HCT116 (cell line): Measurements from ENCODE around the gene SLC25A20. TPM values are rescaled to one million over a fixed set of nuclear protein-coding genes. Genes with fewer than 3 reads are reported as not detected.

ENCODE experiments used
- ATAC-seq: fragments of 200-7000 bp; cut with Tn5 transposase; 2 replicates; pipeline ENCODE4 v1.9.1; 2020; ENCODE audit warnings: mild to moderate bottlenecking, moderate library complexity
- BruUV-seq: library from RNA; stranded (reverse); fragments of 400-500 nt; replicated peaks from 2 replicates; lab custom pipeline; 2021; lab: Mats Ljungman, UMichigan
- CTCF ChIA-PET: fragments of 300-600 bp; sonication (Branson Sonifier 250); formaldehyde crosslinking; loops from one replicate; lab custom pipeline; 2021; ENCODE audit warnings: antibody characterized with exemption; lab: Charles Lee
- POLR2A ChIA-PET: fragments of 300-600, 350-600 bp; sonication (Branson Sonifier 250); formaldehyde crosslinking; loops from one replicate; lab custom pipeline; 2021; ENCODE audit warnings: antibody characterized with exemption; lab: Charles Lee
- RAD21 ChIA-PET, 2 experiments: fragments of 300-600 bp; sonication (Branson Sonifier 250); formaldehyde crosslinking; loops; one replicate each; lab custom pipeline; 2023; ENCODE audit warnings: low total read pairs in 2 of 2; ENCODE audit not compliant: uncharacterized antibody in 2 of 2, unreplicated experiment in 2 of 2, low non-redundant PET in 1 of 2; lab: Charles Lee
- DNase-seq: peaks from one replicate; pipeline ENCODE4 v3.0.0-alpha.2; 2010; ENCODE audit warnings: low read depth, low spot score
- H2AFZ ChIP-seq: fragments of 200-600 bp; shearing (Covaris generic), sonication (generic); 2 replicates; pipeline ENCODE4 v1.6.1; 2017; ENCODE audit warnings: low read depth, mixed run types, mixed read lengths, antibody characterized with exemption, low read length; ENCODE audit not compliant: poor library complexity, severe bottlenecking
- H3K27ac ChIP-seq: 2 replicates; pipeline ENCODE4 v1.5.1; 2012; ENCODE audit warnings: low read depth, low read length
- H3K27me3 ChIP-seq: fragments of 200-600 bp; sonication (generic); 2 replicates; pipeline ENCODE4 v1.6.1; 2016; ENCODE audit warnings: mixed run types, low read length, mixed read lengths; ENCODE audit not compliant: insufficient read depth
- H3K36me3 ChIP-seq, 2 experiments: fragments of 200-500 bp in 1 of 2; fragments of 200-600 bp in 1 of 2; sonication (Bioruptor generic) in 1 of 2; sonication (generic) in 1 of 2; 2 replicates each; pipeline versions ENCODE4 v1.5.1 to v1.6.1; 2014 to 2016; ENCODE audit warnings: low read length in 2 of 2, inconsistent platforms in 1 of 2, mixed read lengths in 1 of 2, mixed run types in 1 of 2; ENCODE audit not compliant: insufficient read depth in 2 of 2, control insufficient read depth in 1 of 2
- H3K4me1 ChIP-seq, 2 experiments: fragments of 200-600 bp in 1 of 2; sonication (generic) in 1 of 2; 2 replicates each; pipeline versions ENCODE4 v1.5.1 to v1.6.1; 2012 to 2017; ENCODE audit warnings: low read length in 2 of 2, inconsistent platforms in 1 of 2, mild to moderate bottlenecking in 1 of 2, mixed read lengths in 1 of 2, mixed run types in 1 of 2, moderate library complexity in 1 of 2; ENCODE audit not compliant: insufficient read depth in 2 of 2, control insufficient read depth in 1 of 2
- H3K4me2 ChIP-seq: fragments of 200-600 bp; sonication (generic); 2 replicates; pipeline ENCODE4 v1.6.1; 2017; ENCODE audit warnings: mixed run types, low read length, mixed read lengths
- H3K4me3 ChIP-seq, 2 experiments: fragments of 200-600 bp in 1 of 2; sonication (generic) in 1 of 2; replicated peaks in 1 of 2; 2 replicates each; pipeline ENCODE4 v1.5.1; 2011 to 2016; ENCODE audit warnings: low read length in 2 of 2, control low read depth in 1 of 2, low read depth in 1 of 2, mild to moderate bottlenecking in 1 of 2, mixed read lengths in 1 of 2, mixed run types in 1 of 2
- H3K79me2 ChIP-seq: fragments of 200-600 bp; sonication (generic); 2 replicates; pipeline ENCODE4 v1.6.1; 2017; ENCODE audit warnings: mild to moderate bottlenecking, mixed run types, low read length, moderate library complexity, mixed read lengths; ENCODE audit not compliant: insufficient read depth
- H3K9ac ChIP-seq: fragments of 200-600 bp; sonication (generic); 2 replicates; pipeline ENCODE4 v1.6.1; 2016; ENCODE audit warnings: low read length, mixed read lengths
- H3K9me2 ChIP-seq: fragments of 200-600 bp; sonication (generic), shearing (Covaris generic); 2 replicates; pipeline ENCODE4 v1.6.1; 2017; ENCODE audit warnings: mixed run types, mild to moderate bottlenecking, moderate library complexity; ENCODE audit not compliant: insufficient read depth
- H3K9me3 ChIP-seq, 2 experiments: fragments of 200-500 bp in 1 of 2; fragments of 200-600 bp in 1 of 2; sonication (Bioruptor generic) in 1 of 2; sonication (generic) in 1 of 2; 2 replicates each; pipeline ENCODE4 v1.6.1; 2014 to 2017; ENCODE audit warnings: low read length in 2 of 2, mixed read lengths in 2 of 2, inconsistent platforms in 1 of 2, low read depth in 1 of 2, mild to moderate bottlenecking in 1 of 2, mixed run types in 1 of 2, moderate library complexity in 1 of 2; ENCODE audit not compliant: control insufficient read depth in 1 of 2, insufficient read depth in 1 of 2
- H4K20me1 ChIP-seq: fragments of 200-600 bp; sonication (generic), shearing (Covaris generic); 2 replicates; pipeline ENCODE4 v1.6.1; 2017; ENCODE audit warnings: mixed run types, mild to moderate bottlenecking, moderate library complexity; ENCODE audit not compliant: insufficient read depth
- ATF3 ChIP-seq: IDR thresholded peaks from 2 replicates; pipeline ENCODE4 v1.6.1; 2012
- CEBPB ChIP-seq: IDR thresholded peaks from 2 replicates; pipeline ENCODE4 v1.6.1; 2012; ENCODE audit warnings: low read depth
- CTCF ChIP-seq, 3 experiments: fragments of 200-600 bp in 1 of 3; sonication (generic) in 1 of 3; IDR thresholded peaks in 2 of 3; conservative IDR thresholded peaks in 1 of 3; 2 replicates each; pipeline ENCODE4 v1.5.1; 2012 to 2017; ENCODE audit warnings: low read depth in 2 of 3, low read length in 2 of 3, antibody characterized with exemption in 1 of 3, borderline replicate concordance in 1 of 3, control low read depth in 1 of 3, mild to moderate bottlenecking in 1 of 3, mixed read lengths in 1 of 3, mixed run types in 1 of 3, moderate library complexity in 1 of 3; ENCODE audit not compliant: insufficient read depth in 1 of 3
- EGR1 ChIP-seq: IDR thresholded peaks from 2 replicates; pipeline ENCODE4 v1.6.1; 2012; ENCODE audit warnings: low read depth
- ELF1 ChIP-seq: IDR thresholded peaks from 2 replicates; pipeline ENCODE4 v1.6.1; 2012; ENCODE audit warnings: low read depth, borderline replicate concordance
- EZH2 ChIP-seq: fragments of 200-600 bp; sonication (generic); IDR thresholded peaks from 2 replicates; pipeline ENCODE4 v1.6.1; 2017; ENCODE audit warnings: antibody characterized with exemption, mixed run types
- FOSL1 ChIP-seq: IDR thresholded peaks from 2 replicates; pipeline ENCODE4 v1.6.1; 2012; ENCODE audit warnings: low read depth
- JUND ChIP-seq: IDR thresholded peaks from 2 replicates; pipeline ENCODE4 v1.6.1; 2012
- MAX ChIP-seq: IDR thresholded peaks from 2 replicates; pipeline ENCODE4 v1.6.1; 2012
- POLR2A ChIP-seq: IDR thresholded peaks from 2 replicates; pipeline ENCODE4 v1.7.0; 2011; ENCODE audit warnings: borderline replicate concordance; ENCODE audit not compliant: insufficient read depth, insufficient read length; ENCODE audit errors: extremely low read depth
- POLR2AphosphoS5 ChIP-seq: IDR thresholded peaks from 2 replicates; pipeline ENCODE4 v1.6.1; 2011; ENCODE audit warnings: mild to moderate bottlenecking, low read depth, low read length, moderate library complexity
- SP1 ChIP-seq: IDR thresholded peaks from 2 replicates; pipeline ENCODE4 v1.6.1; 2012; ENCODE audit warnings: low read depth
- SRF ChIP-seq: IDR thresholded peaks from 2 replicates; pipeline ENCODE4 v1.6.1; 2012; ENCODE audit warnings: low read depth
- YY1 ChIP-seq: IDR thresholded peaks from 2 replicates; pipeline ENCODE4 v1.6.1; 2011; ENCODE audit warnings: low read length, low read depth, moderate library complexity, mild to moderate bottlenecking; ENCODE audit not compliant: insufficient replicate concordance; ENCODE audit errors: extremely low read depth
- ZBTB33 ChIP-seq: IDR thresholded peaks from 2 replicates; pipeline ENCODE4 v1.6.1; 2011; ENCODE audit warnings: mild to moderate bottlenecking, low read length, moderate library complexity; ENCODE audit not compliant: insufficient replicate concordance; ENCODE audit errors: extremely low read depth
- ZNF274 ChIP-seq: fragments of 200-500 bp; sonication (Bioruptor generic); IDR thresholded peaks from 2 replicates; pipeline ENCODE4 v1.6.1; 2014; ENCODE audit warnings: mild to moderate bottlenecking, low read depth, low read length, inconsistent platforms
- intact Hi-C: fragments of 100-400 bp; cut with micrococcal nuclease; formaldehyde crosslinking; loops from 2 replicates; pipeline ENCODE4 v1.10.0; 2022
- total RNA-seq: library from RNA; stranded (reverse); gene quantifications from one replicate; pipeline ENCODE4 v1.2.1, GENCODE V29; 2021; ENCODE audit not compliant: unreplicated experiment

Gene SLC25A20
- total RNA-seq, 1 experiment from 2014 or later: 8.7 TPM

GRCh38 chr3:48934333-48934991, 35.8 kb upstream of the SLC25A20 start:
- RAD21 ChIA-PET: no interaction called here
- Histone ChIP-seq H3K9ac (no peak overlapping the region), H3K4me3 (no peak overlapping the region), H3K9me2 (no peaks in the 10 kb centered on the region), H2AFZ (no peak overlapping the region), H3K9me3 (no peaks in the 10 kb centered on the region), H3K79me2 (peaks cover 97% of the 10 kb centered on the region), H3K4me2 (no peak overlapping the region), H3K27ac (no peak overlapping the region), H3K4me1 (no peaks in the 10 kb centered on the region), H3K27me3 (no peaks in the 10 kb centered on the region), H3K36me3 (peaks cover 7 to 28% of the 10 kb centered on the region in 2 experiments; a peak in 3 of 4 replicates), H4K20me1 (peaks cover 18% of the 10 kb centered on the region; the same call in 1 of the 2 replicates)
- no peak for DNase-seq
- BruUV-seq: no TSS peak
- POLR2A ChIA-PET: no interaction called here
- no peak for ATAC-seq
- CTCF ChIA-PET: no interaction called here
- intact Hi-C loops: no loop called here
- TF ChIP-seq ELF1 (no peak), FOSL1 (no peak), YY1 (no peak), SRF (no peak), MAX (no peak), CEBPB (no peak)
- TF ChIP-seq, all 23 proteins: peak for 0

- POLR2A ChIA-PET: no interaction called here
- peaks cover 98% of the 10 kb centered on the region for H3K79me2 ChIP-seq
- RAD21 ChIA-PET: no interaction called here
- no peak overlapping the region for H2AFZ ChIP-seq
- intact Hi-C loops: no loop called here
- no TSS peak for BruUV-seq
- no peak overlapping the region for H3K9ac ChIP-seq
- H3K27ac ChIP-seq: no peak overlapping the region
- peaks cover 5 to 11% of the 10 kb centered on the region in 2 experiments for H3K4me1 ChIP-seq
- no peak overlapping the region for H3K4me2 ChIP-seq
- CTCF ChIA-PET: no interaction called here
- no peaks in the 10 kb centered on the region for H3K9me3 ChIP-seq
- H3K9me2 ChIP-seq: no peaks in the 10 kb centered on the region
- H3K27me3 ChIP-seq: no peaks in the 10 kb centered on the region
- peaks cover 26% of the 10 kb centered on the region; the same call in 1 of the 2 replicates for H4K20me1 ChIP-seq
- ATAC-seq: no peak
- peaks cover 12 to 41% of the 10 kb centered on the region in 2 experiments for H3K36me3 ChIP-seq
- no peak overlapping the region for H3K4me3 ChIP-seq
- no peak for DNase-seq
- TF ChIP-seq ZBTB33: no peak
- no peak for TF ChIP-seq SP1
- TF ChIP-seq EGR1: no peak
- TF ChIP-seq ATF3: no peak
- TF ChIP-seq MAX: no peak
- TF ChIP-seq ZNF274: no peak
- no peak for TF ChIP-seq CTCF (IDR thresholded peaks at IDR 0.05 in 2 of 3, conservative IDR thresholded peaks at IDR 0.05 in 1 of 3; ENCODE audit: borderline replicate concordance in 1 of 3, insufficient read depth in 1 of 3, low read depth in 2 of 3, low read length in 2 of 3)
- no peak for TF ChIP-seq JUND
- TF ChIP-seq POLR2A: no peak
- TF ChIP-seq POLR2AphosphoS5: no peak
- no peak for TF ChIP-seq EZH2
Observed at GRCh38 chr3:48931944-48932580, 33.4 kb upstream of the SLC25A20 start.
